Fibroblast of peridontal ligament (primary cell): ENCODE results near the gene ARHGEF17.

Source experiments
- DNase-seq: peaks from one replicate; pipeline ENCODE4 v3.0.0-alpha.2; 2010; ENCODE audit errors: extremely low read depth

The ARHGEF17 gene

GRCh38 chr11:73393479-73394415 is 85.7 kb downstream of the ARHGEF17 start:
- peak; percentile 81 for DNase-seq

GRCh38 chr11:73394416-73395296 is 86.6 kb downstream of the ARHGEF17 start:
- DNase-seq, result no peak

- DNase-seq, result no peak
These were observed 87.5 kb downstream of the ARHGEF17 start for GRCh38 chr11:73395297-73396208.

GRCh38 chr11:73396251-73396930 is 88.3 kb downstream of the ARHGEF17 start:
- DNase-seq, result no peak

GRCh38 chr11:73396985-73397384 is 88.9 kb downstream of the ARHGEF17 start:
- DNase-seq, result no peak

- no peak for DNase-seq
These were observed 89.5 kb downstream of the ARHGEF17 start for GRCh38 chr11:73397468-73398131.

GRCh38 chr11:73398132-73398526 is 90.1 kb downstream of the ARHGEF17 start:
- DNase-seq, result no peak

GRCh38 chr11:73398721-73399120 is 90.6 kb downstream of the ARHGEF17 start:
- no peak for DNase-seq

GRCh38 chr11:73399159-73399590 is 91.1 kb downstream of the ARHGEF17 start:
- DNase-seq, result no peak

GRCh38 chr11:73399636-73400035 is 91.6 kb downstream of the ARHGEF17 start:
- DNase-seq, result no peak

- DNase-seq, result no peak
These were observed 92.2 kb downstream of the ARHGEF17 start for GRCh38 chr11:73400293-73400692.

- no peak for DNase-seq
These were observed 93.3 kb downstream of the ARHGEF17 start for GRCh38 chr11:73401217-73401923.

GRCh38 chr11:73401924-73402833 is 94.1 kb downstream of the ARHGEF17 start:
- peak; percentile 29 for DNase-seq

- DNase-seq, result peak; percentile 28
These were observed 94.7 kb downstream of the ARHGEF17 start for GRCh38 chr11:73402834-73403185.

- DNase-seq, result no peak
These were observed 95.5 kb downstream of the ARHGEF17 start for GRCh38 chr11:73403541-73403940.

GRCh38 chr11:73404048-73404447 is 96.0 kb downstream of the ARHGEF17 start:
- DNase-seq, result peak; percentile 72

GRCh38 chr11:73404506-73405145 is 96.5 kb downstream of the ARHGEF17 start:
- DNase-seq, result no peak

GRCh38 chr11:73405146-73405510 is 97.1 kb downstream of the ARHGEF17 start:
- no peak for DNase-seq
